Fibroblast of skin of back (primary cell): ENCODE data around the gene BLACAT1. TPM values are rescaled to one million over a fixed set of nuclear protein-coding genes. Genes with fewer than 3 reads are reported as not detected.

Source experiments
- DNase-seq: peaks from one replicate; pipeline ENCODE4 v3.0.0-alpha.2; 2013
- polyA plus RNA-seq, 2 experiments: library from polyadenylated mRNA; unstranded; fragments of 120-200 nt; gene quantifications; one replicate each; pipeline ENCODE4 v1.2.1, GENCODE V29; 2013; ENCODE audit not compliant: insufficient read length in 2 of 2

The BLACAT1 gene
- polyA plus RNA-seq (2013, experiment 1 of 2; ENCODE audit: insufficient read length), result not detected
- polyA plus RNA-seq (2013, experiment 2 of 2; ENCODE audit: insufficient read length), result not detected

DNA sequence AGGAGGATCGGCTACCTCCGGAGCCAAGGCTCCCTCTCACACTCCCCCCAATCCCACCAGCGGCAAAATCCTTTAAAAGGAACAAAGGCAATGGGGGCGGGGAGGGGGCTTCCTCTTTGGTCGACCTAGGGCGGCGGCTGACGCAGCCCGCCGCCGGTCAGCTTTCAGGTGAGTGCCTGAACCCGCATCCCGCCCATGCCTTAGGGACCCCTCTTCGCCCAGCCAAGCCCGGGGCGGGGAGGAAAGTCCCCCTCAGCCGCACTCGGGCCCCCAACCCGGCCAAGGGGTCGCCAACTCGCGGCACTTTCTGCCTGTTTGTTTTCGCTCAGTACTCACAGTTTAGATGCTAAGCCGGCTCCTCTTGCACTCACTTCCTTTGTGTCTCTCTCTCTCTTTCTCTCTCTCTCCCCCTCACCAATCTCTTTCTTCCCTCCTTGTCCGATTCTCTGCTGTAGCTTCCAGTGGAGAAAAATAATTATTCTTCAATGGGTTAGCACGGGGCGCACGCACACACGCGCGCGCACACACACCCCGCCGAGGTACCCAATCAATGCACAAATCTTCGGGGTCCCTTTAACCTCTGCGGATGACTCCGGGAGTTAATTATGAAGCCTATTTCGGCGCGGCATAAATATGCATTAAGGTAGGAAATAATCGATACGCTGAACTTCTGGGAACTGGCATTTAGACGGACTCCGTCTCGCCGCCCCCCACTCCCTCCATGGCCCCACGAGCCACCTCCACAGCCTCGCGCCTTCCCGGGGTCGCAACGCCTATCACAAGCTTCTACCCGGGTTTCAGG is at the start of gene BLACAT1:
BLACAT1 (minus strand) TSS at position 465 of the 802 bp plus-strand sequence.
- no peak for DNase-seq

- DNase-seq, result no peak
Observed at GRCh38 chr1:205505076-205505729, 49.4 kb upstream of the BLACAT1 start.

- DNase-seq, result peak; percentile 44
Observed at GRCh38 chr1:205504311-205505075, 48.6 kb upstream of the BLACAT1 start, which contains the start of gene CDK18. CDK18 (plus strand) TSS chr1:205504669; CDS start chr1:205523168, 18,499 bp downstream.

GRCh38 chr1:205502992-205503391 is 47.1 kb upstream of the BLACAT1 start:
- DNase-seq, result no peak

GRCh38 chr1:205502111-205502810 is 46.4 kb upstream of the BLACAT1 start:
- no peak for DNase-seq

DNA sequence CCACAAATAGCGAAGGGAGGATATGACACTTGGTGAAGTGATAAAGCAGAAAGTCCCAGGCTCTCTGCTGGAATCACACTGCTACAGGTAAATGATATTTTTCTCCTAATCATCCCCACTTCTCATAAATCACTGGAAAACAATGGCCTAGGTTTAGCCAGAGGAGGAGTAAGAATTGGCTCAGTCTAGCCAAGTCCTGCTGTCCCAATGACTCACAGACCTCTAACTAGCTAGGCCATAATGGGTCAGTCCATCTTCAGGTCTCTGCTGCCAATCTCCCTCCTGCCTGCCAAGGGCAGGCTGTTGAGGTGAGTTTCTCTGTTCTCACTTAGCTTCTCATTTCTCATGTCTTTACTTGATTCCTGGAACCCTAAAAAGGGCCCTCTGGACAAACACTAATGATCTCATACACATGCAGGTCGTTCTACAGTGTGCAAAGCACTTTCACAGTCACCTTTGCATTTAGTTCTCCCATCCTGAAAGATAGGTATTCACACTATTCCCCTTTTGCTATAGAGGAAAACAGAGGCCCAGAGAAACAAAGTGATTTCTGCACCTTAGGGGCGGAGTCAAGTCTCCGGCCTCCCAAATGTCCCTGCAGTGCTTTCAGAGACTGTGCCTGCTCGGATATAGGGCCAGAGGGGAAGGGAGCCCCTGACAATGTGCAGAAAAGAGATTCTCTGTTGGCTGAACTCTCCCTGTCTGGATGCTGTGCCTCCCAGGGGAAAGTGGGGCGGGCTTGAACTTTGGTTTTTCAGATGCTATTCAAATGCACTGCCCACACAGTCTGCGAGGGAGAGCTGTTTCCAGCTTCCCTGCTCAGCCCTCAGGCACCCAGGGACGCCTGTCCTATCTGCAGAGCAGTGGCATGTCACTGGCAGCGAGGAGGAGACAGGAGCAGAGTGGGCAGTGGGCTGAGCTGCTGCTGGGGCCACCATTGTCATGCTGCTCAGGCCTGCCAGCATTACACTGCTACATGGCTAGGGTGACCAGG is 44.7 kb upstream of the BLACAT1 start:
- no peak for DNase-seq

- DNase-seq, result no peak
Observed at GRCh38 chr1:205499789-205500188, 43.9 kb upstream of the BLACAT1 start.

GRCh38 chr1:205497351-205497750 is 41.5 kb upstream of the BLACAT1 start:
- no peak for DNase-seq

GRCh38 chr1:205496661-205497060 is 40.8 kb upstream of the BLACAT1 start:
- no peak for DNase-seq

GRCh38 chr1:205495237-205495823 is 39.5 kb upstream of the BLACAT1 start:
- no peak for DNase-seq

DNA sequence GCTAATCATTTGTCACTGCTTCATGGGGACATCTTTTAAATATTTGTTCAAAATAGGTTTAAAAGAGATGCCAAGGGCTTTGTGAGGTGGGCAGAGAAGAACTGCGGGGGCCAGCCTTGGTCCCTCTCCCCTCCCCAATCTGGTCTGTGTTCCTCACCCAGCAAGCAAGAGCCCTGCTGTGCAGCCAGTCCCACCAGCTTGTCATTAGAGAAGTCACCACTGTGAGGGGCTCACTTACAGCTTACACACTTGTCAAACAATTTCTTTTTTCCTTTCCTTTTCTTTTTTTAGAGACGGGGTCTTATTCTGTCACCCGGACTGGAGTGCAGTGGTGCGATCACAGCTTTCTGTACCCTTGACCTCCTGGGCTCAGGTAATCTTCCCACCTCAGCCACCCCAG is 38.3 kb upstream of the BLACAT1 start:
- DNase-seq, result no peak

DNA sequence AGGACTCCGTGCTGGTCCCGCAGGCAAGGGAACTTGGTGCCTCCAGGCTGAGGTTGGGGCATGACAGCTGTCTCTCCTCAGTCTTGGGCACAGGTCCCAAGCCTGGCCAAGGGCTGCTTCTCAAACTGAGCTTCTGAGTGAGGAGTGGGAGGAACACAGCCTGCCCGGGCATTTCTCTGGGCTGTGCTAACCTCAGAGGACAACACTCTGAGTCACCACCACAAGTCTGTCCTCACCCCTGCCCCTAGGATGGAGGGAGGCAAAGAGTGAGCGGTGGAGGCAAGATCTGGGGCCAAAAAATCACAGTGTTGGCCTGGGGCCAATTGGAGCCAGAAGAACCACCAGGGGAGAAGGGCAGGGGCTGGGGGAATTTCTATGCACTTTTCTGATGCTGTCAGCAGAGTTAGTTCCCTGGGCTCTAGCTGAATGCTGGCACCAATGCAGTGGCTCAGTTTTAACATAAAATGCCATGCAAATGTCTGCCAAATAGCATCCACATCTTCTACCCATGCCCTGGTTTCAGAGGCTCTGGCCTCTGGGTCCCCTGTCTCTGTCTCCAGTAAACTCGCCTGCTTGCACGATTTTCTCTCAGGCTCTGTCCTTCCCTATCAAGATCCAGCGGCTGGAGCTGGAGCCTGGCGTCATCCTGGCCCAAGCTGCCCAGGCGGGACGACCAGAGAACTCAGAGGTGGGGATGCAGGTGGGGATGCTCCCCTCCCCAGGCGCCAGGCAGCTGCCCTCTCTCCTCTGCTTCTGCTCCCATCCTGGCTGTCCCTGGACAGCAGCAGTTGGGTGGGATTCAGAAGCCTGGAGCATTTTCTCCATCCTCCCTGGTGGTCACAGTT is 37.6 kb upstream of the BLACAT1 start:
- peak; percentile 61 for DNase-seq

DNA sequence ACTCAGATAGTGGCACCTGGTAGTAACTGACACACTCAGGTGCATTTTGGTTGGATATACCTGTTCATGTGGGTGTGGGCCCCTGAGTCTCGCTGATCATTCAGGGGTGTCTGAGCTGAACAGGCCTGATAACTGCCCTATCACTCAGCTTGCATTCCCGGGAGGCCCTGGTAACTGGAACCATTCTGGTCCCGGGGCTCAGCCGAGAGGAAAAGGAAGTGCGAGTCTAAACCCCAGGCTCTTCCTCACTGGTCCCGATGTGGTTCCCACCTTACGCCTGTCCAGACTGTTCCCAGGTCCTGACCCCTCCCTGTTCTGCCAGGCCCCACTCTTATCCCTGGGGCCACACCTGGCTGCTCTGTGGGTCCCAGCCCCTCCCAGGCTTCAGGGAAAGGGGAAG is 36.9 kb upstream of the BLACAT1 start:
- DNase-seq, result no peak

GRCh38 chr1:205492201-205492667 is 36.4 kb upstream of the BLACAT1 start:
- no peak for DNase-seq

DNA sequence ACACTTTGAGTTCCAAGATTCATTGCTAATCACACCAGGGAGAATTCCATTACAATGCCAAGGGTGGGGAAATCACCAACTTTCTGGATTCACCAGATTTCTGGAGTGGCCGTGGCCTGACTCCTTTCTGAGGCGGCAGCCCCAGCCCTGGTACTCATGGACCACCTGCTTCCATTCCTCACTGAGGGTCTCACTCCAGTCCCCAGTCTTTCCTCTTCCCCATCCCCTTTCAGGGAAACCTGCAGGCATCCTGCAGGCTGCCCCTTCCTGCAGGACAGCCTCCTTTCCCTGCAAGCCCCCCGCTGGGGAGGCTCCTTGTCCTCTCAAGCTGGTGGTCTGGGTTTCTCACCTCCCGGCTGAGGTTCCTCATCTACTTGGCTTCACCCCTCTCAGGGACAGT is 35.9 kb upstream of the BLACAT1 start:
- no peak for DNase-seq

GRCh38 chr1:205488074-205488723 is 32.4 kb upstream of the BLACAT1 start:
- DNase-seq, result peak; percentile 64

DNA sequence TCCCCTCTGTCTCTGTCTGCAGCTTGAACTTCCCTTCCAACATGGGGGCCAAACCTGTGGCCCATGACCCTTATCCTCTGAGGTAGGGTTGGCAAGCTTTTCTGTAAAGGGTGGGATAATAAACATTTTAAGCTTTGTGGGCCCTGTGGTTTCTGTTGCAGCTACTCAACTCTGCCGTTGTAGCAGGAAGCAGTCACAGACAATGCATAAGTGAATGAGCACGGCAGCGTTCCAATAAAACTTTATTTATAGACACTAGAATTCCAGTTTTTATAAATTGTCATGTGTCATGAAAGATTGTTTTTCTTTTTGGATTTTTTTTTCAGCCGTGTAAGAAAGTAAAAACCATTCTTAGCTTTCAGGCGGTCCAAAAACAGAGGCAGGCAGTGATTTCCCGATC is 30.4 kb upstream of the BLACAT1 start:
- no peak for DNase-seq

DNA sequence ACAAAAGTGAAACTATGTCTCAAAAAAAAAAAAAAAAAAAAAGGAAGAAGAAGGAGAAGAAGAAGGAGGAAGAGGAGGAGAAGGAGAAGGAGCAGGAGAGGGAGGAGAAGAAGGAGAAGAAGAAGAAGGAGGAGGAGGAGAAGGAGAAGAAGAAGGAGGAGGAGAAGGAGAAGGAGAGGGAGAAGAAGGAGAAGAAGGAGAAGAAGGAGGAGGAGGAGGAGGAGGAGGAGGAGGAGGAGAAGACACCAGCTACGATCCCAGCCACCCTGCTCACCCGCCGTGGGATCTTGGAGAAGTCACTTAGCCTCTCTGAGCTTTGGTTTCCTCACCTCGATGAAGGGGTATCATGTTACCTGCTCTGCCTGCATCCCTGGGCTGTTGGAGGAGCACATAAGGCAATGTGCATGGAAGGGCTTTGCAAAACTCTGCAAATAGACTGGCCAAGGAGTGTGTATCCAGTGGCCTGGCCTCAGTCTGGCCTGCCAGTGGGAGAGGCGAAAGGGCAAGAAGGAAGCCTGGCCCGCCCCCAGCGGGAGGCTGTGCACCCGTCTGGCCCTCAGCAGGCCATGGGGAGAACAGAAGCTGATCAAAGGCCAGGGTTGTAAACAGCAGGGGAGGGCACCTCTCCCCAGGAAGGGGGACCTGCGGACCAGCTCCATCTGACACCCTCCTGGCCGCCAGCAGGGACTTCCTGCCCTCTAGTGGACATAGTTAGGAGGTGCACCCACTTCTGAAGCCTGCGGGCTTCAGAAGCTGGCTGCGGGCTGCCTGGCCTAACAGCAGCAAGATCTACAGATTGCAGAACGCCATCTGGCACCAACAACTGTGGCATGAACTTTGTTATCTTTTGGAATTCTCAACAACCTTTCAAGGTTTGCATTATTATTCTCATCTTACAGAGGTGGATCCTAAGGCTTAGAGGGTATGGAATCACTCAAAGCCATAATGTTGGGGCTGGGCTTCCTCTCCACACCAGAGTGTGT is 29.4 kb upstream of the BLACAT1 start:
- peak; percentile 55 for DNase-seq
